GM12878 (cell line): Measurements from ENCODE around the gene FRMD3. TPM values are rescaled to one million over a fixed set of nuclear protein-coding genes. Genes with fewer than 3 reads are reported as not detected.

Experiments used
- ATF3 ChIP-seq: IDR thresholded peaks from 2 replicates; pipeline ENCODE4 v1.6.1; 2011; ENCODE audit warnings: low read depth, mild to moderate bottlenecking, low read length, moderate library complexity, borderline replicate concordance; ENCODE audit errors: extremely low read depth
- ESRRA ChIP-seq: IDR thresholded peaks from 2 replicates; pipeline ENCODE4 v1.6.1; 2012; ENCODE audit warnings: mild to moderate bottlenecking, low read length, improper control_type of control experiment
- HCFC1 ChIP-seq: fragments of 150-350 bp; IDR thresholded peaks from 2 replicates; pipeline ENCODE4 v1.6.1; 2014; ENCODE audit warnings: low read length
- IRF5 ChIP-seq: fragments of 450-650 bp; IDR thresholded peaks from 2 replicates; pipeline ENCODE4 v1.6.1; 2017; ENCODE audit warnings: borderline replicate concordance
- KAT2A ChIP-seq: conservative IDR thresholded peaks from 2 replicates; pipeline ENCODE4 v1.6.1; 2011; ENCODE audit warnings: low read depth, low read length; ENCODE audit not compliant: control insufficient read depth
- PKNOX1 ChIP-seq: fragments of 450-650 bp; IDR thresholded peaks from 2 replicates; pipeline ENCODE4 v1.6.1; 2016; ENCODE audit warnings: mild to moderate bottlenecking
- POLR2A ChIP-seq: IDR thresholded peaks from 2 replicates; pipeline ENCODE4 v1.6.1; 2011; ENCODE audit warnings: low read depth, mild to moderate bottlenecking, low read length
- SUPT20H ChIP-seq: IDR thresholded peaks from 2 replicates; pipeline ENCODE4 v1.6.1; 2011; ENCODE audit warnings: low read depth, mild to moderate bottlenecking, low read length, moderate library complexity, borderline replicate concordance; ENCODE audit not compliant: control insufficient read depth
- polyA plus RNA-seq, 11 experiments: library from polyadenylated mRNA; depleted of rRNA in 4 of 11; unstranded in 6 of 11; stranded (reverse) in 5 of 11; fragments of >200 nt; fragmentation: Nextera tagmentation in 4 of 11; fragmentation: Illumina TruSeq in 1 of 11; extraction: Ambion mirVana in 4 of 11; extraction: Trizol in 1 of 11; gene quantifications; 1 replicate in 1 of 11; 2 replicates in 10 of 11; pipeline versions ENCODE4 v1.2.1 to v1.2.3, GENCODE V29; 2011 to 2016; ENCODE audit warnings: inconsistent platforms in 2 of 11, missing spikeins in 2 of 11, low read depth in 1 of 11
- total RNA-seq, 4 experiments: library from RNA; depleted of rRNA in 3 of 4; stranded (reverse); fragments of >200 nt in 3 of 4; fragmentation: Illumina TruSeq in 1 of 4; extraction: Trizol in 1 of 4; gene quantifications; 2 replicates each; pipeline versions ENCODE4 v1.2.1 to v1.2.3, GENCODE V29; 2013 to 2021
- TF ChIP-seq, protein P1 (sequence below): fragments of 450-650 bp; formaldehyde crosslinking; IDR thresholded peaks from 2 replicates; pipeline ENCODE4 v1.4.0; 2020; ENCODE audit warnings: mild to moderate bottlenecking, moderate library complexity

FRMD3 gene
- total and polyA plus RNA-seq, 10 of the 15 experiments (the other 5 are each of a cell fraction or from before 2014, with no cell fraction given) = 0.04 to 0.68 (median 0.21) TPM; not detected in 1

DNA sequence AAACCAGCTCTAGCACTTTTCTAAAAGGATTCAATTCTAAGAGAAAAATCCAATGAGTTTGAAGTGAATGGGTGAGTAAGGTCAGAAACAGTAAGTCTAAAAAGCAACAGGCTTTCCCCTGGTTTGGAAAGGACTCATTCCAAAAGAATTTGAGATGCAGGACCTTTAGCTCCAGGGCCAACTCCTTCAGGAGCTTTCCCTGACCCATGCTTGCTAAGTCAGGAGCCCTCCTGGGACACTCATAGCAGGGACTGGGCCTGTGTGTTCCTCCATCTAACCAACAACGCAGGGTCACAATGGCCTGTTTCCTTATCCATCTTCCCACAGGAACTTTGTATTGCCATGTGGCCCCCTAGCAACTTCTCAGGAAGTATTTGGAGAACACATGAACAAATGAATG lies 198.8 kb downstream of the FRMD3 start (continued):
- TF ChIP-seq IRF5 (no peak), PKNOX1 (no peak), SUPT20H (no peak), KAT2A (no peak), ESRRA (no peak), POLR2A (no peak), HCFC1 (no peak), ATF3 (no peak)
- TF ChIP-seq, protein P1, sequence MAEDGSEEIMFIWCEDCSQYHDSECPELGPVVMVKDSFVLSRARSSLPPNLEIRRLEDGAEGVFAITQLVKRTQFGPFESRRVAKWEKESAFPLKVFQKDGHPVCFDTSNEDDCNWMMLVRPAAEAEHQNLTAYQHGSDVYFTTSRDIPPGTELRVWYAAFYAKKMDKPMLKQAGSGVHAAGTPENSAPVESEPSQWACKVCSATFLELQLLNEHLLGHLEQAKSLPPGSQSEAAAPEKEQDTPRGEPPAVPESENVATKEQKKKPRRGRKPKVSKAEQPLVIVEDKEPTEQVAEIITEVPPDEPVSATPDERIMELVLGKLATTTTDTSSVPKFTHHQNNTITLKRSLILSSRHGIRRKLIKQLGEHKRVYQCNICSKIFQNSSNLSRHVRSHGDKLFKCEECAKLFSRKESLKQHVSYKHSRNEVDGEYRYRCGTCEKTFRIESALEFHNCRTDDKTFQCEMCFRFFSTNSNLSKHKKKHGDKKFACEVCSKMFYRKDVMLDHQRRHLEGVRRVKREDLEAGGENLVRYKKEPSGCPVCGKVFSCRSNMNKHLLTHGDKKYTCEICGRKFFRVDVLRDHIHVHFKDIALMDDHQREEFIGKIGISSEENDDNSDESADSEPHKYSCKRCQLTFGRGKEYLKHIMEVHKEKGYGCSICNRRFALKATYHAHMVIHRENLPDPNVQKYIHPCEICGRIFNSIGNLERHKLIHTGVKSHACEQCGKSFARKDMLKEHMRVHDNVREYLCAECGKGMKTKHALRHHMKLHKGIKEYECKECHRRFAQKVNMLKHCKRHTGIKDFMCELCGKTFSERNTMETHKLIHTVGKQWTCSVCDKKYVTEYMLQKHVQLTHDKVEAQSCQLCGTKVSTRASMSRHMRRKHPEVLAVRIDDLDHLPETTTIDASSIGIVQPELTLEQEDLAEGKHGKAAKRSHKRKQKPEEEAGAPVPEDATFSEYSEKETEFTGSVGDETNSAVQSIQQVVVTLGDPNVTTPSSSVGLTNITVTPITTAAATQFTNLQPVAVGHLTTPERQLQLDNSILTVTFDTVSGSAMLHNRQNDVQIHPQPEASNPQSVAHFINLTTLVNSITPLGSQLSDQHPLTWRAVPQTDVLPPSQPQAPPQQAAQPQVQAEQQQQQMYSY (CRISPR knock-in tag) = no peak
